Uterus (tissue), 2 donors: Measurements from ENCODE around the gene DGUOK.

Experiments
- CTCF ChIP-seq, 4 experiments: fragments of 200-600 bp in 2 of 4; fragments of 450-650 bp in 2 of 4; sonication (generic) in 2 of 4; IDR thresholded peaks; one replicate each; pipeline ENCODE4 v1.5.1; 2016 to 2019; ENCODE audit warnings: antibody characterized with exemption in 4 of 4, mild to moderate bottlenecking in 2 of 4, moderate library complexity in 1 of 4
- POLR2A ChIP-seq, 2 donors: fragments of 450-650 bp; IDR thresholded peaks; one replicate each; pipeline ENCODE4 v1.6.1; 2016; ENCODE audit warnings: antibody characterized with exemption in 2 of 2, mild to moderate bottlenecking in 1 of 2, moderate library complexity in 1 of 2

- TF ChIP-seq CTCF (IDR thresholded peaks at IDR 0.05) (no peak), POLR2A (IDR thresholded peaks at IDR 0.05) (no peak)
Observed at GRCh38 chr2:73928963-73929347, 2.3 kb downstream of the DGUOK start.
